OCI-LY3 (cell line): Measurements from ENCODE around the gene CCSER1.

Experiments
- H2AFZ ChIP-seq: fragments of 200-600, 300-600 bp; shearing (Covaris generic); 2 replicates; pipeline ENCODE4 v1.6.0; 2014; ENCODE audit warnings: antibody characterized with exemption, low read depth, low read length
- H3K27ac ChIP-seq: fragments of 200-600, 300-600 bp; sonication (generic); 2 replicates; pipeline ENCODE4 v1.5.1; 2014; ENCODE audit warnings: mild to moderate bottlenecking, low read length, moderate library complexity, mixed read lengths
- H3K27me3 ChIP-seq: fragments of 200-600, 300-600 bp; sonication (generic); 2 replicates; pipeline ENCODE4 v1.6.1; 2014; ENCODE audit warnings: low read depth, low read length, mixed read lengths
- H3K36me3 ChIP-seq: fragments of 200-600, 300-600 bp; sonication (generic); replicated peaks from 2 replicates; pipeline ENCODE3; 2014; ENCODE audit warnings: low read depth, low read length, mixed read lengths
- H3K4me1 ChIP-seq: fragments of 300-600, 200-600 bp; sonication (generic); 2 replicates; pipeline ENCODE4 v1.6.1; 2014; ENCODE audit warnings: low read length, mixed read lengths
- H3K4me2 ChIP-seq: fragments of 200-600, 300-600 bp; sonication (generic); 2 replicates; pipeline ENCODE4 v1.6.1; 2014; ENCODE audit warnings: low read length, mixed read lengths
- H3K4me3 ChIP-seq: fragments of 300-600, 200-600 bp; sonication (generic); 2 replicates; pipeline ENCODE4 v1.5.1; 2014; ENCODE audit warnings: antibody characterized with exemption, mild to moderate bottlenecking, low read length, moderate library complexity
- H3K79me2 ChIP-seq: fragments of 300-600, 200-600 bp; shearing (Covaris generic); 2 replicates; pipeline ENCODE4 v1.6.1; 2014; ENCODE audit warnings: mild to moderate bottlenecking, low read length, mixed read lengths
- H3K9ac ChIP-seq: fragments of 300-600, 200-600 bp; shearing (Covaris generic); 2 replicates; pipeline ENCODE4 v1.6.0; 2014; ENCODE audit warnings: mild to moderate bottlenecking, low read length, moderate library complexity
- H3K9me3 ChIP-seq: fragments of 200-600, 300-600 bp; shearing (Covaris generic); 2 replicates; pipeline ENCODE4 v1.6.1; 2014; ENCODE audit warnings: low read length, mixed read lengths; ENCODE audit not compliant: insufficient read depth
- H4K20me1 ChIP-seq: fragments of 200-600, 300-600 bp; sonication (generic); 2 replicates; pipeline ENCODE4 v1.6.1; 2016; ENCODE audit warnings: low read length, mixed read lengths; ENCODE audit not compliant: insufficient read depth
- EZH2phosphoT487 ChIP-seq: fragments of 200-600 bp; shearing (Covaris generic); IDR thresholded peaks from 2 replicates; pipeline ENCODE4 v1.6.1; 2018; ENCODE audit warnings: antibody characterized with exemption, mixed run types, low read depth
- TF ChIP-seq, protein P1 (sequence below): fragments of 200-600, 300-600 bp; sonication (generic); IDR thresholded peaks from 2 replicates; pipeline ENCODE4 v1.5.1; 2014; ENCODE audit warnings: antibody characterized with exemption, low read length, low read depth

The CCSER1 gene

DNA sequence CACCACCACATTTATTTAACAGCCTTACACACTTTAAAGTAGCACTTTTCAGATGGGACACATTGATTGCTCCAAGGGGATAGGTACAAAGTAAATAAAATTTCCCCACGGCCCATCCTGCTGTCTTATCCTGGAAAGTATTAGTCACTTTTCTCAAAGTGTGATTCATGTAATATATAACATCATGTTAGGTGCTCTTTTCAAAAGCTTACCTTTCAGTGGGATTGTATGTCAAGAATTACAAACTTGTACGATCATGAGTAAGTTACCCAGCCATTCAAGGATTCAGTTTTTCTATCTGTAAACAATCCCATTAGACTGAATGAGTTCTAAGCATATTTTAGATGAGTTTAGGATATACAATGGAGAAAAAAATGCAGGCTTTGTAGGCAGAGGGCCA lies 1300.0 kb downstream of the CCSER1 start:
- TF ChIP-seq EZH2phosphoT487: no peak
- TF ChIP-seq, protein P1, sequence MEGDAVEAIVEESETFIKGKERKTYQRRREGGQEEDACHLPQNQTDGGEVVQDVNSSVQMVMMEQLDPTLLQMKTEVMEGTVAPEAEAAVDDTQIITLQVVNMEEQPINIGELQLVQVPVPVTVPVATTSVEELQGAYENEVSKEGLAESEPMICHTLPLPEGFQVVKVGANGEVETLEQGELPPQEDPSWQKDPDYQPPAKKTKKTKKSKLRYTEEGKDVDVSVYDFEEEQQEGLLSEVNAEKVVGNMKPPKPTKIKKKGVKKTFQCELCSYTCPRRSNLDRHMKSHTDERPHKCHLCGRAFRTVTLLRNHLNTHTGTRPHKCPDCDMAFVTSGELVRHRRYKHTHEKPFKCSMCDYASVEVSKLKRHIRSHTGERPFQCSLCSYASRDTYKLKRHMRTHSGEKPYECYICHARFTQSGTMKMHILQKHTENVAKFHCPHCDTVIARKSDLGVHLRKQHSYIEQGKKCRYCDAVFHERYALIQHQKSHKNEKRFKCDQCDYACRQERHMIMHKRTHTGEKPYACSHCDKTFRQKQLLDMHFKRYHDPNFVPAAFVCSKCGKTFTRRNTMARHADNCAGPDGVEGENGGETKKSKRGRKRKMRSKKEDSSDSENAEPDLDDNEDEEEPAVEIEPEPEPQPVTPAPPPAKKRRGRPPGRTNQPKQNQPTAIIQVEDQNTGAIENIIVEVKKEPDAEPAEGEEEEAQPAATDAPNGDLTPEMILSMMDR: no peak
- no peak overlapping the region for H2AFZ ChIP-seq
- no peak overlapping the region for H3K9ac ChIP-seq

DNA sequence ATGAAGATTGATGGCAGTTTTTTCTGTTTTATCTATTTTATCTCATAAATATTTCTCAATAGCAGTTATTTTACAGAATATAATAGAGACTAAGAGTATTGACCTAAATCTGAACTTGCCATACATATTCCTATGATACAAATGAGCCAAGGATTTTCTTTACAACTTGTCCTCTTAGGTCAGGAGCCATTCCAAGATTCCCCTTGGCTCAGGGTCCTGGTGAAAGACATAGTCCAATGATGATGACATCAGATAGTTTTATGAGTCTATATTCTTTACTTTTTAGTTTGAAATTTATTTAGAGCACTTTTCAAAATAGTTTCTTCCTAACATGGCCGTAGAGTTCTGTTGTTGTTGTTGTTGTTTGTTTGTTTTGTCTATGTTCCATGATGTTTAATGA lies 1307.4 kb downstream of the CCSER1 start:
- no peak overlapping the region for H3K9ac ChIP-seq
- no peak overlapping the region for H3K27ac ChIP-seq
- no peaks in the 10 kb centered on the region for H3K4me1 ChIP-seq
- no peak overlapping the region for H3K4me3 ChIP-seq
- H3K9me3 ChIP-seq: no peaks in the 10 kb centered on the region
- H3K79me2 ChIP-seq: no peaks in the 10 kb centered on the region
- H3K36me3 ChIP-seq: no peaks in the 10 kb centered on the region
- no peaks in the 10 kb centered on the region for H4K20me1 ChIP-seq
- H3K27me3 ChIP-seq: no peaks in the 10 kb centered on the region
- TF ChIP-seq, protein P1: no peak
- no peak for TF ChIP-seq EZH2phosphoT487
- H2AFZ ChIP-seq: no peak overlapping the region
- H3K4me2 ChIP-seq: no peak overlapping the region

More for the DNA sequence above, 1300.0 kb downstream of the CCSER1 start:
- Histone ChIP-seq H3K9me3 (no peaks in the 10 kb centered on the region), H3K27me3 (no peaks in the 10 kb centered on the region), H3K4me3 (no peak overlapping the region), H3K79me2 (no peaks in the 10 kb centered on the region), H3K27ac (no peak overlapping the region), H4K20me1 (no peaks in the 10 kb centered on the region), H3K4me1 (no peaks in the 10 kb centered on the region), H3K36me3 (no peaks in the 10 kb centered on the region), H3K4me2 (no peak overlapping the region)

DNA sequence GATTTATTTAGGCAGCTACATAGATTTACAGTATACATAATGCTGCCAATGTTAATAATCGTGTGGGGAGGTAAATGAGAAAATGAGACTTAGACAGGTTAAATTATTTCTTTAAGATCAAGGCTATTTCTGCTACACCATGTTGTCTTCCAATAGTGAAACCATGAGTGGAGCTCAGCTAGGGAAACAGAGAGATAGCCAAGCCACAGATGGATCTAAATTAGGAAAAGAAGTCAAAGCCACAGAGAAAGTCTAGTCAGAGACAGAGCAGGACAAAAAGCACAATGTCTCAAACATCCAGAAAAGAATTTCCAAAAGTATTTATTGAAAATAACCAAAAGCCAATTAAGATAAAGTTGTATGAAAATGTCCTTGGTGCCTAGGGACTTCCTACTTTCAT lies 1309.4 kb downstream of the CCSER1 start:
- H2AFZ ChIP-seq: no peak overlapping the region
- H3K79me2 ChIP-seq: no peaks in the 10 kb centered on the region
- H3K36me3 ChIP-seq: no peaks in the 10 kb centered on the region
- no peak for TF ChIP-seq EZH2phosphoT487
- TF ChIP-seq, protein P1: no peak
- no peaks in the 10 kb centered on the region for H3K9me3 ChIP-seq
- H3K4me3 ChIP-seq: no peak overlapping the region
- no peak overlapping the region for H3K27ac ChIP-seq
- H3K27me3 ChIP-seq: no peaks in the 10 kb centered on the region
- H3K4me2 ChIP-seq: no peak overlapping the region
- no peak overlapping the region for H3K9ac ChIP-seq
- H3K4me1 ChIP-seq: no peaks in the 10 kb centered on the region
- H4K20me1 ChIP-seq: no peaks in the 10 kb centered on the region

DNA sequence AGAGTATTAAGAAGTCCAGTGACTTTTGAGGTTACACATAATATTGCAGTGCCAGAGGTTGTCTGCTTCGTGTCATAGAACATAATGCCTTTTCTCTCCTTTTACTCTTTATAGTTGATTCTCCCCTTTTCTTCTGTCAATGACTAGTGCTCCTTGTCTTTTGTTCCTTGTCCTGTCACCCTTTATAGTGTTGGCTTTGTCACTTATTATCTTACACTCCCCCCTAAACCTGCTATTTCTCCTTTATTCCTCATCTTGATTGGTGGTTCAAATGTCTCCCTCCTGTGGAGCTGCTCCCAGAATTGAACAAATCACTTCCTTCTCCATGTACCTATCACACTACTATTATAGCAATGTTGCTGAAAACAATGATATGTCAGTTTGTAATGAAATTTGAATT lies 1320.0 kb downstream of the CCSER1 start:
- Histone ChIP-seq H4K20me1 (no peaks in the 10 kb centered on the region), H3K4me2 (no peak overlapping the region), H2AFZ (no peak overlapping the region), H3K27me3 (no peaks in the 10 kb centered on the region), H3K9ac (no peak overlapping the region), H3K36me3 (no peaks in the 10 kb centered on the region), H3K27ac (no peak overlapping the region), H3K9me3 (no peaks in the 10 kb centered on the region), H3K4me1 (peaks cover 7% of the 10 kb centered on the region), H3K79me2 (no peaks in the 10 kb centered on the region), H3K4me3 (no peak overlapping the region)
- no peak for TF ChIP-seq EZH2phosphoT487
- TF ChIP-seq, protein P1: no peak
